ENCODE data around the gene FTL. TPM values are rescaled to one million over a fixed set of nuclear protein-coding genes. Genes with fewer than 3 reads are reported as not detected.

Gene FTL
- polyA plus RNA-seq, 10 donors = 520 to 975 (median 659) TPM

DNA sequence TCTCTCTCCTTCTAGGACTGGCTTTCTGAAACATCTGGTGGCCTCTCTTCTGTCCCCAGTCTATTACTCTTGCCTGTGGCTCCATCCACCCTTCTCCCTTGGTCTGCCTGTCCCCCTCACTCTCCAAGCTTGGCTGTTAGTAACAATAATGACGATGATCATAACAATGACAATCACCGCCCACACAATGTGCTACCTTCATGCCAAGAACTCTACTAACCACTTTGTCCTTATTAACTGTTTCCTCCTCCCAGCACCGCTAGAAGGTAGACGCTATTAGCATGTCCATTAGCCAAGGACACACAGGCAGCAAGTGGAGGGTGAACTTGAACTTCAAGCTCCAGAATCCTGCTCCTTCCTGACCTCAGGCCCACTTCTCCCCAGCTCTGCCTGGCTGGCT lies 25.3 kb downstream of the FTL start:
- no peak for DNase-seq

DNA sequence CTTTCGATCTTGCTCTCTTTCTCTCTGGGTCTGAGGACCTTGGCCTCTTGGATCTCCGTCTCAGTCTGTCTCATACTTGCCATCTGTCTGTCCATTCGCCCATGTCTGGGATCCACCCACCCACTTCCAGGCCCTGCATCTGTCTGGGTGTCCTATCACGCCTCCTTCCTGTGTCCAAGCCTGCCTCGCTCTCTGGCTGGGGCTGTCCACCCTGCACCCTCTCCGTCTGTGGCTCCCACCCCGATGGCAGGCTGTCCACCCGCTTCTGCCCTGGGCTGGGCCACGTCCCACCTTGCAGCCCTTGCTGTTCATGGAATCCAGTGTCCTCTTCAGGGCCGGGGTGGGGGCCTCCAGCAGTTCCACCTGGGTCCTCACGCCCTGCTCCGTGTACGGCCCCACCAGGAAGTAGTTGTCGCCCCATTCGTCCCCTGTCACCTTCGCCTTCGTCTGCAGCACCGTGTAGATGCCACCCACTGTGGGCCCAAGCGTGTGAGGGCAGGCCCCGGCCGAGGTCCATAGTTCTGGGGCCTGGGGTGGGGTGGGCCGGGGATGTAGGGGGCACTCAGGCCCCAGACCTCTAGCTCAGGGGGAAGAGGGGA lies 26.0 kb downstream of the FTL start:
- DNase-seq = no peak

DNA sequence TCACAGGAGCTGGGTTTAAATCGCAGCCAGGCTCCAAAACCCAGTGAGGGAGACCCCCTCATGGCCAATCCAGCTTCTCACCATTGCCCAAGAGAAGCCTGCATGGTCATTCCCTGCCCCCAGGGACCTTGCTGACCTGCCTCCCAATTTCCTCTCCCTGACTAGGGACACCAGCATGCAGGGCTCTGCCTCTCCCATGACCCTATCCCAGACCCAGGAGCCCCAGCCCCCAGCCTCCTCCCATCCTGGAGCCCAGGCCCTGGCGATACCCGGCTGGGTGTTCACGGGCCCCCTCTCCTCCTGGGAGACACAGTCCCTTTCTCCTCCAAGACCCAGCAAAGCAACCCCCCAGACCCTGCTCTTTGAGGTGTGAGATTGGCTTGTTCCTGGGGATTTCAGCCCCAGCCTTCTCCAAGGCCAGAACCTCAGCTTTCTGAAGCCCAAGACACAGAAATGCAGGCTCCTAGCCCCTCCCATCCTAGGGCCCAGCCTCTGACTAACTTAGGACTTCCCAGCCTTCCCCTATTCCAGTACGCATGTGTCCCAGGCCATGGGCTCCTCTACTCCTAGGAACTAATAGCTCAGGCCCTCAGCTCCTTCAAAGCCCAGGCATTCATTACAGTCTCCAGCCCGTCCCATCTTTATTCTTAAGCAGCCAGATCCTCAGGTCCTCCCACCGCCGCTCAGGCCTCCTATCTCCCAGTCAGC lies 26.9 kb downstream of the FTL start:
- DNase-seq = peak; percentile 75 to 89 (median 79)

DNA sequence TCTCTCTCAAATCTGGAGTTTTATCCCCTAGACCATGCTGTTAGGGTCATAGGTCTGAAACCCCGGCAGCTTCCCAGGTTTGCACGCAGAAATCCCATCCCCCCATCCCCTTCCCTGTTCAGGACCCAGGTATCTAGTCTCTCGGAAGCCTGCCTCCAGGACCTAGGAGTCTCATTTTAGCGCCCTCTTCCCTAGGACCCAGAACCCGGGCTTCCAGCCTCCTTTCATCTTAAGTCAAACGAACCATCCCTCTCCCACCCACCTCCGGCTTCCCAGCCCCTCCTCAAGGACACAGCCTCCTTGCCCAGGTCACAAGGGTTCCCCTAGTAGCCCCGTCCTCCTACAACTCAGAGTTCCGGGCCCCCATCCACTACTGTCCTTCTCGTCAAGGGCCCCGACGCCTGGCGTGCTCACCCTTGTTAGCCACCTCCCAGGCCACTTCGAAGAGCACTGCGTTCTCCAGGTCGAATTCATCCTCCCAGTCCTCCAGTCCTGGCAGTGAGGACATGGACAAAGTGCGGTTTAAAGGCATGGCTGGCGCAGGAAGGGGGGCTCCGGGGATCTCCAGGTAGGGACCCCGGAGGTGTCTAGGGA lies 27.6 kb downstream of the FTL start:
- DNase-seq = peak in 1 of 3 donors; percentile 35

DNA sequence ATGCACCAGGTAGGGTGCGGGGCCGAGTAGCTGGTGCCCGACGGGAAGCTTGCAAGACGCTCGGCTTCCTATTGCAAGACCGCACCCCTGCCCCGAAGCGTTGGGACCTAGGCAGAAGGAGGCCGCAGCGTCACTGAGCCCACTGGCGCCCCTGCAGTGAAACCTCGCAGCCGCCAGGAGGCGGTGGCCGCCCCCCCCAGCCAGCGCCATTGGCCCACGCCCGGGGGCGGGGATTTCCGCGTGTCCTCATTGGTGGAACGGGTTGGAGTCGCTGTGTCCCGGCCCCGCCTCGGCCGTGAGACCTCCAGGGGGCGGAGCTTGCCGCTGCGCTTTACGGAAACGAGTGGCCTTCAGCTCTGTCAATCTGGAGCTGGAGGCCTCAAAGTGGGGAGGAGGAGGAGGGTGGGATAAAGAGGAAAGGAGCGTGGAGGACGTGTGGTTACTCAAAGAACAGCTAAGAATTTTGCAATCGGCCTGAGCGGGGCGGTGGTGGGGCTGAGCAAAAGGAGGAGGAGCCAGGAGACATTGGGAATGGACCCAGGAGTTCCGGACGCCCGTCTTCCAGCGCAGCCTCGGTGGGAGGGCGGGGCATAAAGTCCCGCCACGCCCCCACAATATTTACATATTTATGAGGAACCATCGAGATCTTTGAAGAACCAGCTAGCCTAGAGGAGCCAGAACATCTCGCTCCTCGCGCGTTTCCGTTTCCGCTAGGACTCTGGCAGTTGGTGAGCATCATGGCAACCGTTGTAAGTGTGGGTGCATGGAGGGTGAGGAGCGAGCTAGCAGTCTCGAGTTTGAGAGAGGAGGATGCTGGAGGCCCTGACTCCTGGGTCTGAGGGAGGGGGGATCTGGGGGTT lies 28.3 kb downstream of the FTL start, which contains the start of the genes GYS1 and RUVBL2:
Gene GYS1 (minus strand): TSS at position 135 of the 860 bp plus-strand sequence. CDS start 197 bp downstream, outside the sequence.
Gene RUVBL2 (plus strand): TSS at position 713 of the 860 bp plus-strand sequence. CDS start 25 bp downstream, at position 738.
- peak; percentile 100 for DNase-seq

DNA sequence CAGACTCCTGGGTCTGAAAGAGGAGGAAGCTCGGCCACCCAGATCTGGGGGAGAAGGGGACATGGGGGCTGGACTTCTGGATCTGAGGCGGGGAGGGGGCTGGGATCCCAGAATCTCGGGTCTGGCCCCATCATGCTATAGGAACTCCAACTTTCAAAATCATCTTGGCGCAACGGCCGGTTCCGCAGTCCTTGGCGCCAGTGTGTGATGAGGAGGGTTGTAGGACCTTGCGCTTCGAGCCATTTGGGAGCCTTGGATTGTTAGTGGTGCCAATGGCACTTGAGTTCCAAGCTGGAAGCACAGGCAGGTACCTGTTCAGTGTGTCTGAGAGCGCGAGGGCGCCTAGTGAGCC lies 28.9 kb downstream of the FTL start:
- DNase-seq = no peak

DNA sequence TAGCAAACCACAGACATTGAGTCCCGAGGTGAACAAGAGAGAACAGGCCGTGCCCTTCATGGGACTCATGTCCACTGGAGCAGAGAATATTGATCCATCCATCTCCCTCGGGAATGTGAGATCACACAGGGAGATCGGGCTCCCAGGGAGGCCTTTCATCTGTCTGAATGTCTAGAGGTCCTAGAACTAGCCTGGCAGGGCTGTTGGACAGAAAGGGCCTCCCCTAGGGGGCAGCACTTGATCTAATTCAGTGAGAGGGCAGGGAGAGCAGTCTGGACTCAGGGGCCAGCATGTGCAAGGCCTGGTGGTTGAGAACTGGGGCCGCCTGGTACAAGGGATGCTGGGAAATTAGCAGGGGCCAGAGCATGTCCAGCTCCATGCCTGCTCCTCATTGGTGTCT lies 32.9 kb downstream of the FTL start:
- no peak for DNase-seq

DNA sequence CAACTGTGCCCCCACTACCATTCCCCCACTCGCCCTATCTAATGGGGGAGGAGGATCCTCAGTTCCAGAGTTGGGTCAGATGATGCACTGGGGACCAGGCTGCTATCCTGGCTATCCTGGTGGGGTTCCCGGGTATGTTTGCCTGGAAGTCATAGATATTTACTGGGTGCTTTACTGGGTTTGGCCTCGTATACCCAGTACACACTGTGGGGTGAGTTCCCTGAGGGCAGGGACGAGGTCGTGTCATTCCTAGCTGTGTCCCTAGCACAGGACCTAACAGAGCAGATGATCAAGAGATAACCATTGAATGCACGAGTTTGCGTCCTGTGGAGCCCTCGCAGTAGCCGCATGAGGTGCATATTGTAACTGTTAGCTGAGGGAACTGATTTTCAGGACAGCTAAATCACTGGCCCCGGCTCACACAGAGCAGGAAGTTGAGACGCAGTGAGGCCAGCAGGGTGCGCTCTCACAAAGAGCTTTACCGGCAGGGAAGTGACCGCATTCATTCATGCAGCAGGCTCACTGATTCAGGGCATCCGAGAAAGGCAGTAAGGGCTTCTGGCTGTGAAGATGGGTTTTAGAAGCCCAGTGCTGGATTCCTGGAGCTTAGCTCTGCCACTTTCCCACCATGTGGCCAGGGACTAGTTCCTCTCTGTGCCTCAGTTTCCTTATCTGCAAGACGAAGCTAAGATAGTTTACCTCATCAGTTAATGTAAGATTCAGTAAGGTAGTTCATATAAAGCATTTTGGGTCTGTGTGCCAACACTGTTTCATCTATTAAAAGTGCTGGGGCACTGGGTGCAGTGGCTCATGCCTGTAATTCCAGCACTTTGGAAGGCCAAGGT lies 34.6 kb downstream of the FTL start:
- peak in 1 of 3 donors; percentile 49 for DNase-seq

DNA sequence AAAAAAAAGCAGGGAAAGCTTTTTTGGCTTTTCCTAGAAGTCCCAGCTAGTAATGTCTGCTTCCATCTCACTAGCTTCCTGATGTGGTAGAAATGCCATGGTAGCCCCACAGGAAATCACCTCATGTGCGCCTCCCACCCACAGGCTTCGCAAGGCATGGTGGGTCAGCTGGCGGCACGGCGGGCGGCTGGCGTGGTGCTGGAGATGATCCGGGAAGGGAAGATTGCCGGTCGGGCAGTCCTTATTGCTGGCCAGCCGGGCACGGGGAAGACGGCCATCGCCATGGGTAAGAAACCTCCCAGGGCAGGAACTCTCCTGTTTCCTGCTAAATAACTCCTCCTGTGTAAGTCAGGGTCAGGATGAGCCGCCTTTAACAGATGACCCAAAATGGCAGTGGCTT lies 39.0 kb downstream of the FTL start:
- no peak for DNase-seq

DNA sequence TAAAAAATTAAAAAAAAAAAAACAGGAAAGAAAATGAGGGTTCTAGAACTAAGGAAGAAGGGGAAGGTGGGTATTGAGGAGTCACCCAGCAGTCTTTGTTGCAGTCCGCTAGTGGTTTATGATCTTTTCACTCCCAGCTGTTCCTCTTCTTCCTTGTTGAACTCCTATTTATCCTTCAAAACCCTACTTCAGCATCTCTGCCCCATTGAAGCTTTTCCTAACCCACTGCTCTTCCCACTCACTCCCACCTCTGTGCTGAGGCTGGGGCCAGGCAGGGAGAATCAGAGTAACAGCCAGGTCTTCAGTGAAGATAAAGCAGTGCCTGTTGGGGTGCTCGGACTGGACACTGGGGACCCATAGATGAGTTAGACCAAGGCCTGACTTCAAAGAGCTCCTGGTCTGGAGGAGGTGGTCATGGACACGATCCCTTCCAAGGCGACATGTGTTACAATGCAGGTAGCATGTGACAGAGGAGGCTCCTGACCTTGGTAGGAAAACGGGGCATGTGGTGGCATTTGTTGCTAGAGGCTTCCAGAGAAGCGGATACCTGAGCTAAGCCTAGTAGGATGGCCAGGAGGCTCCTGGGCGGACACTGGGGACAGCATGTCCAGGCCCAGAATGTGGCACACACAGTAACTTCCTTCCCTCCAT lies 40.0 kb downstream of the FTL start:
- DNase-seq = no peak

DNA sequence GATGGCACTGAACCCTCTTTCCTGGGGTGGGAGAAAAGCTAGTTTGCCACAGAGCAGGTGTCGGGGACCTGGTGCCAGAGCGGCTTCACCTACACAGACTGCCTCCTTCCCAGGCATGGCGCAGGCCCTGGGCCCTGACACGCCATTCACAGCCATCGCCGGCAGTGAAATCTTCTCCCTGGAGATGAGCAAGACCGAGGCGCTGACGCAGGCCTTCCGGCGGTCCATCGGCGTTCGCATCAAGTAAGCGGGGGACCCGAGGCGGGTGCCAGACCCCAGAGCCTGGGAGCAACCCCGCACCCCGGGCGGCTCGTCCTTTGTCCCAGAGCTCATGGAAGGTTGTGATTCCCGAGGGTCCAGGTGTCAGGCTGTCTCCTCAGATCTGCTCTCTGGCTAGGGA lies 41.8 kb downstream of the FTL start:
- no peak for DNase-seq

DNA sequence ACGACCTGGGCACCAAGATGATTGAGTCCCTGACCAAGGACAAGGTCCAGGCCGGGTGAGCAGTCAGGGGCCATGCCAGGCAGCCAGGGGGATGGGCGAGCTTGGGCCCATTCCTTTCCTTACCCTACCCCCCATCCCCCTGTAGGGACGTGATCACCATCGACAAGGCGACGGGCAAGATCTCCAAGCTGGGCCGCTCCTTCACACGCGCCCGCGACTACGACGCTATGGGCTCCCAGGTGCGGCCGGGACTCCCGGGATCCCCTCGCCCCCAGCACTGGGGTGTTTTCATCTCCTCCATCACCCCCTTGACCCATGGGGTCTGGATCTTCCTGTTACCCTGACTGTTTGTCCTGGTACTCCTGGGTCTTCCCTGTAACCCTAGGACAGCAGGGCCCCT lies 44.7 kb downstream of the FTL start:
- no peak for DNase-seq

DNA sequence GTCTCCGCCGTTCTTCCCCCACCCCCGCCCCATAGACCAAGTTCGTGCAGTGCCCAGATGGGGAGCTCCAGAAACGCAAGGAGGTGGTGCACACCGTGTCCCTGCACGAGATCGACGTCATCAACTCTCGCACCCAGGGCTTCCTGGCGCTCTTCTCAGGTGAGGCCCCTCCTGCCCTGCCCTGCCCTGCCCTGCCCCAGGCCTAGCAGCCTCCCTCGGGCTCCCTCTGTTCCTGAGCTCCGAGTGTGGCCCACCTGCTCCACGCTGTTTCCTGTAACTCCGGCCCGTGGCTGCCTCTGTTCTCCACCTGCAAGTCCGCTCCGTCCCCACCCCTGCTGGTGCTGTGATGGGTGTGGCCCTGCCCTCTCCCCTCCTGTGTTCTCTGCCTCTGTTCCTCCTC lies 45.3 kb downstream of the FTL start:
- no peak for DNase-seq

DNA sequence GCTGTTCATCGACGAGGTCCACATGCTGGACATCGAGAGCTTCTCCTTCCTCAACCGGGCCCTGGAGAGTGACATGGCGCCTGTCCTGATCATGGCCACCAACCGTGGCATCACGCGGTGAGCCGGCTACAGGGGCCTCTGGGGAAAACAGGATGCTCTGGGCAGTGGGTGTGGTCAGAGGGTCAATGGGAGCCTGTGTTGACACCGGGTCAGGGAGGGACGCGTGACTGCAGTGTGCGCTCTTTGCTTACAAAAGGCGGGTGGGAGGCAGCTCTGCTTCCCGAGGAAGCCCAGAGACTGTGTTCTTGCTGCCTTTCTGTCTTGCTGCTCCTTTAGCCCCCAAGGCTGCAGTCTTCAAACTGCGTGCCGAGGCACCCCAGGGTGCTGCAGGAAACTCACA lies 46.1 kb downstream of the FTL start:
- no peak for DNase-seq

DNA sequence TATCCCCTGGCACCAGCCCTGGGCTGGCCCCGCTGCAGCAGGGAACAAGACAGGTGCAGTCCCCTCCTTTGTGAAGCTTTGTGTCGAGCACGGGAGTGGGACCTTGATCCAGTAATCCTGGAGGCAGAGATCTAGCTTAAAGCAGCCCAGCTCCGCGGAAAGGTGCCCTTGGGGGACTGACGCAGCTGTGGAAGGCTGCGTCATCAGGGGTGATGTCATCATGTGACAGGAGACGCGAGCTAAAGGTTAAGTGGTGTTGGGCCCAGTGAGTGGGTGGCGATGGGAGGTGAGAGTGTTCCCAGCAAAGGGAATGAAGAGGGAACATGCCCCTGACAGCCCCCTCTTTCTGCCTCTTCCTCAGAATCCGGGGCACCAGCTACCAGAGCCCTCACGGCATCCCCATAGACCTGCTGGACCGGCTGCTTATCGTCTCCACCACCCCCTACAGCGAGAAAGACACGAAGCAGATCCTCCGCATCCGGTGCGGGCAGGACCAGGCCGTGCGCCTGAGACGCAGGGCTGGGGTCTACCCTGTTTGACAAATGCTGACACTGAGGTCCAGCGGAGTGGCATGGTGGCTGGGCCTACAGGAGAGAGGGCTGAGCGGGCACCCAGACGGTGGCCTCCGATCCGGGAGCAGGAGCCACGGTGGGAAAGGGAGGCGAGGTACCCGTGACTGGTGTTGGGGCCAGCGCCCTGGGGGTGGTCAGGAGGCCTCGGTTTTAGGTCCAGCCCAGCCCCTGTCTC lies 49.2 kb downstream of the FTL start:
- DNase-seq = no peak

DNA sequence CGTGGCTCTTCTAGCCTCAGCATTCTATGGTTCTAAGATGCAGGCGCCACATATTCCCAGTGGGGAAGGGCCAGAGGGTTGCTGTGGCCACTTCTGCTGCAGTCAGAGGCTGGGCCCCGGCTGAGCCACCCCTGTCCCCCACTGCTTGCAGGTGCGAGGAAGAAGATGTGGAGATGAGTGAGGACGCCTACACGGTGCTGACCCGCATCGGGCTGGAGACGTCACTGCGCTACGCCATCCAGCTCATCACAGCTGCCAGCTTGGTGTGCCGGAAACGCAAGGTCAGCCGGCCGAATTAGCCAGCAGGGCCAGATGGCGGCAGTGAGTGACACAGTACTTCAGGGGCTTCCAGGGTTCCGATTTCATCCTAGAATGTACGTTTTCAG lies 49.8 kb downstream of the FTL start:
- no peak for DNase-seq

DNA sequence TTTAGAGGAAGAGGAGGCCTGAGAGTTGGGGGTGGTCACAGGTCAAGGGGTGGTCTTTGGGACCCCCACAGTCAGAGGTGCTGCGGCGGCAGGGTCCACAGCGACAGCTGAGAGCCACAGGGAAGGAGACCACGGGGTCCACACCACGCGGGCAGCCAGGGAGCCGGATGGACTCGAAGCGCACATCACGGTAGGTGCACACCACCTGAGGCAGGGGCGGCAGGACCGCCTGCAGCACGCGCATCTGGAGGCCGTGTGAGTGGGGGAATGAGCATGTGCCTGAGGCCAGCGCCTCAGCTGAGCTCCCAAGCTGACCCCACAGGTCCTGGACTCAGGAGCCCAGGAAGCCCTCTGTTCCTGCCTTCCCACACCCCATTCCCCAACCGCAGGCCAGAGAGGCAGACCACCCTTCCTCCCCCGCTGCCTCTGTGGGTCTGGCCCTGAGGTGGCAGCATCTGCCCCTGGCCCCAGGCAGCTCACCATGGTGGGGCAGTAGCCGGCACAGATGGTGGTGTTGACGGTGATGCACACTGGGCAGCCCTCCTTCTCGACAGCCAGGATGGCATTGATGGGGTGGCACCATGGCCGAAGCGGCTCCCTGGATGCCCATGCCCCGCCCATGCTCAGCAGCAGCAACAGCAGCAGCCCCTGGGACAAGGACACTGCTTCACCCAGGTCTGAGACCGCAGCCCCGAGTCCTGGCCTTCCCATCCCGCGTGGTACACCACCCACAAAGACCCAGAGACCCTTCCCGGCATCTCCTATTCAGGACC lies 51.1 kb downstream of the FTL start:
- DNase-seq = no peak
